HEK293 (cell line): ENCODE measurements around the gene AMBRA1.

Experiments used
- OSR2 ChIP-seq: fragments of 450-650 bp; formaldehyde crosslinking; IDR thresholded peaks from 2 replicates; pipeline ENCODE4 v1.5.1; 2016; ENCODE audit warnings: missing biosample characterization, missing genetic modification characterization
- SP2 ChIP-seq: fragments of 450-650 bp; formaldehyde crosslinking; IDR thresholded peaks from 2 replicates; pipeline ENCODE4 v1.5.1; 2016; ENCODE audit warnings: missing biosample characterization, missing genetic modification characterization
- ZBTB7A ChIP-seq: fragments of 450-650 bp; formaldehyde crosslinking; IDR thresholded peaks from 2 replicates; pipeline ENCODE4 v1.5.1; 2016; ENCODE audit warnings: low read depth, missing biosample characterization, missing genetic modification characterization
- TF ChIP-seq, protein P1 (sequence below): fragments of 450-650 bp; formaldehyde crosslinking; IDR thresholded peaks from 2 replicates; pipeline ENCODE4 v1.5.1; 2016; ENCODE audit warnings: missing biosample characterization, missing genetic modification characterization
- TF ChIP-seq, protein P2 (sequence below): fragments of 450-650 bp; formaldehyde crosslinking; IDR thresholded peaks from 2 replicates; pipeline ENCODE4 v1.5.1; 2016; ENCODE audit warnings: missing biosample characterization, missing genetic modification characterization, low read depth
- TF ChIP-seq, protein P3 (sequence below): fragments of 450-650 bp; formaldehyde crosslinking; IDR thresholded peaks from 2 replicates; pipeline ENCODE4 v1.5.1; 2016; ENCODE audit warnings: missing biosample characterization, missing genetic modification characterization
- TF ChIP-seq, protein P4 (sequence below): fragments of 450-650 bp; formaldehyde crosslinking; IDR thresholded peaks from 2 replicates; pipeline ENCODE4 v1.5.1; 2016; ENCODE audit warnings: missing biosample characterization, missing genetic modification characterization

DNA sequence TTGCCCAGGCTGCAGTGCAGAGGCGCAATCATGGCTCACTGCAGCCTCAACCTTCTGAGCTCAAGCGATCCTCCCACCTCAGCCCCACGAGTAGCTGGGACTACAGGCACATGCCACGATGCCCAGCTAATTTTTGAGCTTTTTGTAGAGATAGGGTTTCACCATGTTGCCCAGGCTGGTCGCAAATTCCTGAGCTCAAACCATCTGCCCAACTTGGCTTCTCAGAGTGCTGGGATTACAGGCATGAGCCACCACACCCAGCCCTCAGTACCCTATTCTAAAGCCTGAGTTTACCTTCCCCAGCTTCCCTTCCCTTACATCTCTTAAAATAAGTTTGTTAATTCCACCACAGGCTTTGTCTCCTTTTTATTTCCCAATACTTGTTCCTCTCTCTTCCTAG, 59.1 kb downstream of the AMBRA1 start:
- TF ChIP-seq, protein P1, sequence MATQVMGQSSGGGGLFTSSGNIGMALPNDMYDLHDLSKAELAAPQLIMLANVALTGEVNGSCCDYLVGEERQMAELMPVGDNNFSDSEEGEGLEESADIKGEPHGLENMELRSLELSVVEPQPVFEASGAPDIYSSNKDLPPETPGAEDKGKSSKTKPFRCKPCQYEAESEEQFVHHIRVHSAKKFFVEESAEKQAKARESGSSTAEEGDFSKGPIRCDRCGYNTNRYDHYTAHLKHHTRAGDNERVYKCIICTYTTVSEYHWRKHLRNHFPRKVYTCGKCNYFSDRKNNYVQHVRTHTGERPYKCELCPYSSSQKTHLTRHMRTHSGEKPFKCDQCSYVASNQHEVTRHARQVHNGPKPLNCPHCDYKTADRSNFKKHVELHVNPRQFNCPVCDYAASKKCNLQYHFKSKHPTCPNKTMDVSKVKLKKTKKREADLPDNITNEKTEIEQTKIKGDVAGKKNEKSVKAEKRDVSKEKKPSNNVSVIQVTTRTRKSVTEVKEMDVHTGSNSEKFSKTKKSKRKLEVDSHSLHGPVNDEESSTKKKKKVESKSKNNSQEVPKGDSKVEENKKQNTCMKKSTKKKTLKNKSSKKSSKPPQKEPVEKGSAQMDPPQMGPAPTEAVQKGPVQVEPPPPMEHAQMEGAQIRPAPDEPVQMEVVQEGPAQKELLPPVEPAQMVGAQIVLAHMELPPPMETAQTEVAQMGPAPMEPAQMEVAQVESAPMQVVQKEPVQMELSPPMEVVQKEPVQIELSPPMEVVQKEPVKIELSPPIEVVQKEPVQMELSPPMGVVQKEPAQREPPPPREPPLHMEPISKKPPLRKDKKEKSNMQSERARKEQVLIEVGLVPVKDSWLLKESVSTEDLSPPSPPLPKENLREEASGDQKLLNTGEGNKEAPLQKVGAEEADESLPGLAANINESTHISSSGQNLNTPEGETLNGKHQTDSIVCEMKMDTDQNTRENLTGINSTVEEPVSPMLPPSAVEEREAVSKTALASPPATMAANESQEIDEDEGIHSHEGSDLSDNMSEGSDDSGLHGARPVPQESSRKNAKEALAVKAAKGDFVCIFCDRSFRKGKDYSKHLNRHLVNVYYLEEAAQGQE (tag by site-specific recombination): no peak
- TF ChIP-seq OSR2 (no peak), SP2 (tag by site-specific recombination) (no peak), ZBTB7A (tag by site-specific recombination) (no peak)
- TF ChIP-seq, protein P2, sequence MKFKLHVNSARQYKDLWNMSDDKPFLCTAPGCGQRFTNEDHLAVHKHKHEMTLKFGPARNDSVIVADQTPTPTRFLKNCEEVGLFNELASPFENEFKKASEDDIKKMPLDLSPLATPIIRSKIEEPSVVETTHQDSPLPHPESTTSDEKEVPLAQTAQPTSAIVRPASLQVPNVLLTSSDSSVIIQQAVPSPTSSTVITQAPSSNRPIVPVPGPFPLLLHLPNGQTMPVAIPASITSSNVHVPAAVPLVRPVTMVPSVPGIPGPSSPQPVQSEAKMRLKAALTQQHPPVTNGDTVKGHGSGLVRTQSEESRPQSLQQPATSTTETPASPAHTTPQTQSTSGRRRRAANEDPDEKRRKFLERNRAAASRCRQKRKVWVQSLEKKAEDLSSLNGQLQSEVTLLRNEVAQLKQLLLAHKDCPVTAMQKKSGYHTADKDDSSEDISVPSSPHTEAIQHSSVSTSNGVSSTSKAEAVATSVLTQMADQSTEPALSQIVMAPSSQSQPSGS: no peak
- TF ChIP-seq, protein P3, sequence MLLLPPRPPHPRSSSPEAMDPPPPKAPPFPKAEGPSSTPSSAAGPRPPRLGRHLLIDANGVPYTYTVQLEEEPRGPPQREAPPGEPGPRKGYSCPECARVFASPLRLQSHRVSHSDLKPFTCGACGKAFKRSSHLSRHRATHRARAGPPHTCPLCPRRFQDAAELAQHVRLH (tag by site-specific recombination): no peak
- TF ChIP-seq, protein P4, sequence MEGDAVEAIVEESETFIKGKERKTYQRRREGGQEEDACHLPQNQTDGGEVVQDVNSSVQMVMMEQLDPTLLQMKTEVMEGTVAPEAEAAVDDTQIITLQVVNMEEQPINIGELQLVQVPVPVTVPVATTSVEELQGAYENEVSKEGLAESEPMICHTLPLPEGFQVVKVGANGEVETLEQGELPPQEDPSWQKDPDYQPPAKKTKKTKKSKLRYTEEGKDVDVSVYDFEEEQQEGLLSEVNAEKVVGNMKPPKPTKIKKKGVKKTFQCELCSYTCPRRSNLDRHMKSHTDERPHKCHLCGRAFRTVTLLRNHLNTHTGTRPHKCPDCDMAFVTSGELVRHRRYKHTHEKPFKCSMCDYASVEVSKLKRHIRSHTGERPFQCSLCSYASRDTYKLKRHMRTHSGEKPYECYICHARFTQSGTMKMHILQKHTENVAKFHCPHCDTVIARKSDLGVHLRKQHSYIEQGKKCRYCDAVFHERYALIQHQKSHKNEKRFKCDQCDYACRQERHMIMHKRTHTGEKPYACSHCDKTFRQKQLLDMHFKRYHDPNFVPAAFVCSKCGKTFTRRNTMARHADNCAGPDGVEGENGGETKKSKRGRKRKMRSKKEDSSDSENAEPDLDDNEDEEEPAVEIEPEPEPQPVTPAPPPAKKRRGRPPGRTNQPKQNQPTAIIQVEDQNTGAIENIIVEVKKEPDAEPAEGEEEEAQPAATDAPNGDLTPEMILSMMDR (tag by site-specific recombination): no peak
